Measurements from ENCODE around the gene TNK1.

Gene TNK1

GRCh38 chr17:7431231-7431630, 50.3 kb downstream of the TNK1 start:
- Histone ChIP-seq H3K9me3 (ENCODE audit: control insufficient read depth, low read length) (no peaks in the 10 kb centered on the region), H3K27me3 (replicated peaks; ENCODE audit: control insufficient read depth, insufficient read depth, low read length, poor library complexity, severe bottlenecking) (no peaks in the 10 kb centered on the region), H3K4me1 (ENCODE audit: control insufficient read depth, insufficient read depth, low read length, poor library complexity, severe bottlenecking) (peaks cover 10% of the 10 kb centered on the region), H3K36me3 (ENCODE audit: control insufficient read depth, insufficient read depth, low read length) (no peaks in the 10 kb centered on the region), H3K27ac (ENCODE audit: insufficient read depth, low read length, poor library complexity, severe bottlenecking) (no peak overlapping the region), H3K4me3 (ENCODE audit: insufficient read depth, low read depth, low read length, poor library complexity, severe bottlenecking) (no peak overlapping the region)
- no peak for DNase-seq

GRCh38 chr17:7432296-7432695, 51.4 kb downstream of the TNK1 start:
- Histone ChIP-seq H3K9me3 (ENCODE audit: control insufficient read depth, low read length) (no peaks in the 10 kb centered on the region), H3K27me3 (replicated peaks; ENCODE audit: control insufficient read depth, insufficient read depth, low read length, poor library complexity, severe bottlenecking) (no peaks in the 10 kb centered on the region), H3K27ac (ENCODE audit: insufficient read depth, low read length, poor library complexity, severe bottlenecking) (no peak overlapping the region), H3K4me1 (ENCODE audit: control insufficient read depth, insufficient read depth, low read length, poor library complexity, severe bottlenecking) (peaks cover 18% of the 10 kb centered on the region), H3K4me3 (ENCODE audit: insufficient read depth, low read depth, low read length, poor library complexity, severe bottlenecking) (no peak overlapping the region), H3K36me3 (ENCODE audit: control insufficient read depth, insufficient read depth, low read length) (no peaks in the 10 kb centered on the region)
- DNase-seq = no peak

DNA sequence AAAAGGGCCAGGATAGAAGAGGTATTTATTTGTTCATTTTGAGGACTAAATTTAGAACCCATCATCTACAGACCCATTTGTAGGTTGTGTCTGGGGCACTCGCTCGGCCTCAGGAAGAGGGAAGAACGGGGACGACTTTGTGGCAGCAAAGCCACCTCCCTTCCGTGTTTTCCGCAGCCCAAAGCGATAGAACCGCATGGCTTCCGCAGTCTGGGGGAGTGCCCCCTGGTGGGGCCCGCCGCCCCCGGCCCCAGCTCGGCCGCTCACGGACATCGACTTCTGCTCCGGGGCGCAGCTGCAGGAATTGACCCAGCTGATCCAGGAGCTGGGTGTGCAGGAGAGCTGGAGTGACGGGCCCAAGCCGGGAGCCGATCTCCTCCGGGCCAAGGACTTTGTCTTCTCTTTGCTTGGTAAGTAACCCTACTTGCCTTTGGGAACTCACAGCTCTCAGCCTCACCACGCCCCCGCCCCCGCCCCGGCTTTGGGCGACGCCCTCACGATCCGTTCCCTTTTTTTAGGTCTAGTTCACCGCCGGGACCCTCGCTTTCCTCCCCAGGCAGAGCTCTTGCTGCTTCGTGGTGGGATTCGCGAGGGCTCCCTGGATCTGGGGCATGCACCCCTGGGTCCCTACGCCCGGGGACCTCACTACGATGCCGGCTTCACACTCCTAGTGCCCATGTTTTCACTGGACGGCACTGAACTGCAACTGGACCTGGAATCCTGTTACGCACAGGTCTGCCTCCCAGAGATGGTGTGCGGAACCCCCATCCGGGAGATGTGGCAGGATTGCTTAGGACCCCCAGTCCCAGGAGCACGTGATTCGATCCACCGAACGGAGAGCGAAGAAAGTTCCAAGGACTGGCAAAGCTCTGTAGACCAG, 55.0 kb downstream of the TNK1 start:
- H3K4me1 ChIP-seq (ENCODE audit: control insufficient read depth, insufficient read depth, low read length, poor library complexity, severe bottlenecking) = peaks cover 51% of the 10 kb centered on the region

GRCh38 chr17:7436556-7437368, 55.9 kb downstream of the TNK1 start:
- DNase-seq = peak; percentile 61 to 68 (median 65)
- Histone ChIP-seq H3K9me3 (ENCODE audit: control insufficient read depth, low read length) (no peaks in the 10 kb centered on the region), H3K4me1 (ENCODE audit: control insufficient read depth, insufficient read depth, low read length, poor library complexity, severe bottlenecking) (peaks cover 52% of the 10 kb centered on the region), H3K36me3 (ENCODE audit: control insufficient read depth, insufficient read depth, low read length) (no peaks in the 10 kb centered on the region), H3K27ac (ENCODE audit: insufficient read depth, low read length, poor library complexity, severe bottlenecking) (peak overlapping the region; percentile 82), H3K4me3 (ENCODE audit: insufficient read depth, low read depth, low read length, poor library complexity, severe bottlenecking) (peak overlapping the region; percentile 63), H3K27me3 (replicated peaks; ENCODE audit: control insufficient read depth, insufficient read depth, low read length, poor library complexity, severe bottlenecking) (peaks cover 31% of the 10 kb centered on the region)

More for the DNA sequence above, 55.0 kb downstream of the TNK1 start:
- Histone ChIP-seq H3K4me3 (ENCODE audit: insufficient read depth, low read depth, low read length, poor library complexity, severe bottlenecking) (peak overlapping the region; percentile 63), H3K27me3 (replicated peaks; ENCODE audit: control insufficient read depth, insufficient read depth, low read length, poor library complexity, severe bottlenecking) (peaks cover 26% of the 10 kb centered on the region), H3K36me3 (ENCODE audit: control insufficient read depth, insufficient read depth, low read length) (no peaks in the 10 kb centered on the region), H3K9me3 (ENCODE audit: control insufficient read depth, low read length) (no peaks in the 10 kb centered on the region), H3K27ac (ENCODE audit: insufficient read depth, low read length, poor library complexity, severe bottlenecking) (peak overlapping the region; percentile 82)
- peak; percentile 35 to 53 (median 51) for DNase-seq

- H3K4me3 ChIP-seq (ENCODE audit: insufficient read depth, low read depth, low read length, poor library complexity, severe bottlenecking) = peak overlapping the region; percentile 29
- no peaks in the 10 kb centered on the region for H3K9me3 ChIP-seq (ENCODE audit: control insufficient read depth, low read length)
- peaks cover 31% of the 10 kb centered on the region for H3K27me3 ChIP-seq (replicated peaks; ENCODE audit: control insufficient read depth, insufficient read depth, low read length, poor library complexity, severe bottlenecking)
- H3K36me3 ChIP-seq (ENCODE audit: control insufficient read depth, insufficient read depth, low read length) = no peaks in the 10 kb centered on the region
- peaks cover 52% of the 10 kb centered on the region for H3K4me1 ChIP-seq (ENCODE audit: control insufficient read depth, insufficient read depth, low read length, poor library complexity, severe bottlenecking)
- H3K27ac ChIP-seq (ENCODE audit: insufficient read depth, low read length, poor library complexity, severe bottlenecking) = no peak overlapping the region
- no peak for DNase-seq
These were observed 56.5 kb downstream of the TNK1 start for GRCh38 chr17:7437369-7437863.

GRCh38 chr17:7437950-7438614, 57.2 kb downstream of the TNK1 start:
- Histone ChIP-seq H3K27me3 (replicated peaks; ENCODE audit: control insufficient read depth, insufficient read depth, low read length, poor library complexity, severe bottlenecking) (peaks cover 31% of the 10 kb centered on the region), H3K4me1 (ENCODE audit: control insufficient read depth, insufficient read depth, low read length, poor library complexity, severe bottlenecking) (peaks cover 52% of the 10 kb centered on the region), H3K27ac (ENCODE audit: insufficient read depth, low read length, poor library complexity, severe bottlenecking) (no peak overlapping the region), H3K4me3 (ENCODE audit: insufficient read depth, low read depth, low read length, poor library complexity, severe bottlenecking) (no peak overlapping the region), H3K36me3 (ENCODE audit: control insufficient read depth, insufficient read depth, low read length) (no peaks in the 10 kb centered on the region), H3K9me3 (ENCODE audit: control insufficient read depth, low read length) (no peaks in the 10 kb centered on the region)
- peak in 1 of 3 donors; percentile 29 for DNase-seq

- H3K27ac ChIP-seq (ENCODE audit: insufficient read depth, low read length, poor library complexity, severe bottlenecking) = no peak overlapping the region
- DNase-seq = no peak
- H3K9me3 ChIP-seq (ENCODE audit: control insufficient read depth, low read length) = no peaks in the 10 kb centered on the region
- H3K27me3 ChIP-seq (replicated peaks; ENCODE audit: control insufficient read depth, insufficient read depth, low read length, poor library complexity, severe bottlenecking) = peaks cover 31% of the 10 kb centered on the region
- H3K36me3 ChIP-seq (ENCODE audit: control insufficient read depth, insufficient read depth, low read length) = no peaks in the 10 kb centered on the region
- H3K4me3 ChIP-seq (ENCODE audit: insufficient read depth, low read depth, low read length, poor library complexity, severe bottlenecking) = no peak overlapping the region
- peaks cover 52% of the 10 kb centered on the region for H3K4me1 ChIP-seq (ENCODE audit: control insufficient read depth, insufficient read depth, low read length, poor library complexity, severe bottlenecking)
These were observed 58.0 kb downstream of the TNK1 start for GRCh38 chr17:7438656-7439460.
